GM04503 (cell line): ENCODE measurements around the gene GCC2.
"Not testable (repeated sequence)": the region's sequence is repeated elsewhere in the genome, so short reads cannot be mapped to it uniquely, and the experiment has no call there.

Experiments
- DNase-seq: peaks from one replicate; pipeline ENCODE4 v3.0.0-alpha.2; 2012; ENCODE audit warnings: low read depth

The GCC2 gene

GRCh38 chr2:108514478-108514877 lies 65.5 kb downstream of the GCC2 start:
- DNase-seq: not testable (repeated sequence)

DNA sequence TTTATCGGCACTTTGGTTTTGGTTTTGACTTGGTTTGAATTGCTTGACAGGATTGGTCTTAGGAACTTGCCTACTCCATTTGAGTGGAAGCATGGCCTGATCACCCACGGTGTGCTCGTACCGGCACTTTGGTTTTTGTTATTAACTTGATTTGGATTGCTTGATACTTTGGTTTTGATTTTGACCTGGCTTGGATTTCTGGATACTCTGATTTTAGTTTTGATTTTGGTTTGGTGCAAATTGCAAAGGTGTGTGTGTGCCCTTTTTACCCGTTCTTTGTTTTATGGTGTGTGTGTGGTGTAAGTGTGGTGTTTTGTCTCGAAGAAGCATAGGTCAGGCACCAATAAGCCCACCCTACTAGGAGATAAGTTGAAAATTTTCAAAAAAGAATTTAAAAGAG lies 75.7 kb downstream of the GCC2 start:
- not testable (repeated sequence) for DNase-seq

DNA sequence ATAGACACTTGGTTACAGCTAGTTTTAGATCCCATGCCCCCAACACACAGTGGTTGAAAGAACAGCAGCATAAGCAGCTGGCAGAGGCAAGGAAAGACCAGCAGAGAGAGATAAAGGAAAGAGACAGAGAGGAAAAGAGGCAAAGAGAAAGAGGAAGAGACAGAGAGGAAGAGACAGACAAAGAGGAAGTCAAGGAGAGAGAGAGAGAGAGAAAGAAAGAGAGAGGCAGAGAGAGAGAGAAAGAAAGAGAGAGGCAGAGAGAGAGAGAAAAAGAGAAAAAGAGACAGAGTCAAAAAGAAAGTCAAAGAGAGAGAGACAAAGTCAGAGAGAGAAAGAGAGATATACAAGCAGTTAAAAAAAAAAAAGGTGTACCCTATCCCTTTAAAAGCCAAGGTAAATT lies 76.3 kb downstream of the GCC2 start:
- not testable (repeated sequence) for DNase-seq

DNA sequence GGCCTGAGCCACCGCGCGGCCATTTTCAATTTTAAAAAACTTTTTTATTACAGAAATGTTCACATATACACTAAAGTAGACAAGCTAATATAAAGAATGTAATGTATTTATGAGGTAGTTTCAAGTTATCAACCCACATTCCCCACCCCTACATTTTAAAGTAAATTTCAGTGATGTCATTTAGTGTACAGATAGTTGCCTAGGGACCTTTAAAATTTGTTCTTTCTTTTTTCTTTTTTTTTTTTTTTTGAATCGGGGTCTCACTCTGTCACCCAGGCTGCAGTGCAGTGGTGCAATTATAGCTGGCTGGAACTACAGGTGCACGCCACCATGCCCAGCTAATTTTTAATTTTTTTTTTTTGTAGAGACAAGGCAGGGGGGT lies 82.7 kb downstream of the GCC2 start:
- no peak for DNase-seq

DNA sequence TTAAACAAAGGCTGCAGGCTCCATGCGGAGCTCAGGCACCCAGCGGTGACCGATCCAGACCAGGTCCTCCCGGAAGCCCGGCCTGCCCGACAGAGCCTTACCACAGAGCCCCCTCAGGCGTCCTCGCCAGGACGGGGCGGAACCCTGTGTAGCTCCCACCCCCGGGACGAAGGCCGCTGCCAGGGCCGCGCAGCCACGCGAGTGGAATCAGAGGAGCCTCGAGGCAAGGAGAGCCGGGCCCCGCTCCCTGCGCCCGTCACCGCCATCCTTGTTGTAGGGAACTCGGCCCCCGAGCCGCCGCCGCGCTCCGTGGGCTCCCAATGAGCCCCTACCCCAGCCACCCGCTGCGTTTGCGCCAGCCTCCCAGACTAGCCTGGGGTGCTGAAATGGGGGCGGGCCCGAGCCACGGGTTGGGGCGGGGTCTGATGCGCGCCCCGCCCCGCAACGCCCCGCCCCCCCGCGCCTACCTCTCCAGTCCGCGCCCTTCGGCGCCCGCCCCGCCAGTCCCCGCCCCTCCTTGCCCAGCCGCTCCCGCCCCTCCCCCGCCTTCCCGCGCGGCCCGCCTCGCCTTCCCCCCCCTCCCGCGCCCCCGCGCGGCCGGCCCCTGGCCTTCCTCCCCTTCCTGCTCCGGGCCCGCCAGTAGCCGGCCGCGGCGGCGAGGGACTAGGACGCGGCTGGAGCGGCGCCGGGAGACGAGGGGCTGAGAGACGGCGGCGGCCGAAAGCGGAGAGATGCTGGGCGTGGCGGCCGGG lies 85.0 kb downstream of the GCC2 start, which contains the start of gene LIMS1:
Gene LIMS1 (plus strand): TSS at position 639 of the 752 bp plus-strand sequence. CDS start 93 bp downstream, at position 732.
- peak; percentile 46 for DNase-seq

GRCh38 chr2:108534584-108535356 lies 85.8 kb downstream of the GCC2 start:
- DNase-seq: no peak

DNA sequence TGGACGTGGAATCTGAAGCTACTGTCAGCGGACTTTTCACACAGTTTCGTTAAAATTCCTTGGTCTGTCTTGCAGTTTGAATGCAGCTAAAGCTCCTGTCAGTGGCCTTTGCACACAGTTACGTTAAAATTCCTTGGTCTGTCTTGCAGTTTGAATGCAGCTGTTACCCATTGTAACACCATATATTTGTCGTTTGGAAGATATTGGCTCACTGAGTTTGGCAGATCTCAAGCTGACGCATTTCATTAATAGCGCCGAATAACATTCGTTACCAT lies 86.3 kb downstream of the GCC2 start:
- no peak for DNase-seq

GRCh38 chr2:108536133-108536780 lies 87.3 kb downstream of the GCC2 start:
- DNase-seq: no peak

DNA sequence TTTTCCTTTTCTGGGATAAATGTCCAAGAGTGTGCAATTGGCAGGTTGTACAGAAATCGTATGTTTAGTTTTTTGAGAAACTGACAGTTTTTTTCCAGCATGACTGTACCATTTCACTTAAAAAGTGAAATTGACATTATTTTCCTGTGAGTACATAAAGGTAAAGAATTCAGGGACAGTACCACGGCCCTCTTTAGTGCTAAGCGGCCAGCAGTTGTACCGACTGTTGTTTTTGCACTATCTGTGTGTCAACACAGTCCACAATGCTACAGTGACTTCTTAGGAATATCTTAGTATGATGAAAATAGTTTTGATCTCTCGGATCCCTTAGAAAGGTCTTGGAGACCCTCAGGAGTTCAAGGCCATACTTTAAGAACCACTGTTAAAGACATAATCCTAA lies 87.9 kb downstream of the GCC2 start:
- no peak for DNase-seq

- DNase-seq: no peak
Observed at GRCh38 chr2:108538000-108538625, 89.1 kb downstream of the GCC2 start.

DNA sequence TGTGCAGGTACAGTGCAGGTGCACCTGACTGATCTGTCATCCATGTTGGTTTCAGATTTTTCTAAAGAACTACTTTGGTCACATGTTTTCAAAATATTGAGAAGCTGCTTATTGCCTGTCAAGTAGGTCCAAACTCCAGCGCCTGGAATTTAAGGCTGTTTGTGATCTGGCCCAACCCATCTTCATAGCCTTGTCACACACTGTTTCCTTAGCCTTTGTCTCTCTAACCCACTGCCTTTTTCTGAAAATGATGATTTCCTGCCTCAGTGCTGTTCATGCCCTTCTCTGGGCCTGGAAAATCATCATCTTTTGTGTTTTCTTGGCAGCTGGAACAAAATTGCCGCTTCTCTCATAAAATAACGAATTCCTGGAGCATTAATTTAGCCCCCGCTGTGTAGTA lies 92.4 kb downstream of the GCC2 start:
- no peak for DNase-seq

GRCh38 chr2:108542071-108542470 lies 93.1 kb downstream of the GCC2 start:
- DNase-seq: peak; percentile 50

DNA sequence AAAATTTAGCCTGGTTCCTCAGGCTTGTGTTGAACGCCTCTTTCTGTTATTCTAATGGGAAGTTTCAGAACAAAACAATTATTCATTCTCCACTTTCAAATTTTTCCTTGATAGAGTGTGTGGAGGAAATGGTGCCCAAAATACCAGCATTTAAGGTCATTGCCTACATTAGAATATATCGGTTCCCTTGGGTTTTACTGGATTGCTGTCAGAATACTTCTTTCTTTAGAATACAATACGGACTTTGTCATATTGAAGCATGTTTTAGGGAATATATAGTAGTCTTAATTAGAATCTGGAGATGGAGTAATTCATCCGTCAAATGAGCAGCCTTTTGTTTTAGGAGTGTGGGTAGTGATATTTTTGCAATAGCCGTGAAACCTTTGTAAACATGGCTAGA lies 98.6 kb downstream of the GCC2 start:
- no peak for DNase-seq

DNA sequence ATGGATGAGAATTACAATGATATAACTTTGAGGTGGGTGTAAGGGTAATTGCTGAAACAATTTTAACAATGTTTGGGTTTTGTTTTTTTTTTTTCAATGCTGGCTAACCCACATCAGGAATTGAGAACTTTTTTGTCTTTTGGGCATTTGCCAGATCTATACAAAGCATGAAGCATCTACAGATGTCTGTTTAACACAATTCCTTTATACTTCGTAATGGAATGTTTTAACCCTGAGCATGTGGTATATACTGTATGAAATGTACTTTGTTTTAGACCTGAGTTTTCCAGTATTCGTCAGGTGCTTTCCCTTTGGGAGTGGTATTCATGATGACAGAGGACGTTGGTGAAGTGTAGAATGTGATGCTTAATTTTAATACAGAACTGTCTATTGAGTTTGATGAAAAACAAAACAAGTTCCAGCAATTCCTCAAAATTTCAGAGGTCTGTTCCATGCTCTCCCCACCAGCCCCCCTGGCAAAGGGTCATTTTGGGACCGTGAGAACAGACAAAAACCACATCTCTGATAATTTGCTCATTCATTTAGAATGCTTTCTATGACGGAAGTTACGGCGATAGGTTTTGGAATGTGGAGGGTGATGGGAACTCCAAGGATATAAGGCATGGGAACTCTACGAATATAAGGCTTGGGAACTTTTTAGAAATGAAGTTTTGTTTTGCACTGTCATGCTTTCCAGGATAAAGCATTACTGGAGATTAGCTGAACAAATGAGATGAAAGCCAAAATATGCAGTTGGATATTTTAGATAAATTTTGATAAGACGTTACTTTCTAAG lies 99.4 kb downstream of the GCC2 start:
- DNase-seq: no peak

- no peak for DNase-seq
Observed at GRCh38 chr2:108552566-108552965, 103.6 kb downstream of the GCC2 start.

GRCh38 chr2:108553209-108553919 lies 104.4 kb downstream of the GCC2 start:
- no peak for DNase-seq

DNA sequence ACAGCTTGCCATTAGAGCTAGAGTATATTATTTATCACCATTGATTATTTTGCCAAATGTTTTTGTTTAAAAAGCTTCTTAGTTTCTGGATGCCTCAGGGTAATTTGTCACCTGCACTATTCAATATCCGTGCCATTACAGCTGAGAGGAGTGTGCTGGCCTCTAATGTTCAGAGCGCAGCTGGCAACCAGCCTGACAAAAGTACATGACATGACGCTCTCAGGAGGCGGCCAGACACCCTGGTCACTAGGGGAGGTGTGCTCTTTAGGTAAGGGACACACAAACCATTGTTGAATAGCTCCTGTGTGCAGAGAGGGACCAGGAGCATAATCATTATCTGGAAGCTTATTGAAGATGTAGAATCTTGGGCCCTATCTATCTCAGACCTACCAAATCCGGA lies 105.5 kb downstream of the GCC2 start:
- no peak for DNase-seq

GRCh38 chr2:108555572-108555971 lies 106.6 kb downstream of the GCC2 start:
- DNase-seq: no peak

DNA sequence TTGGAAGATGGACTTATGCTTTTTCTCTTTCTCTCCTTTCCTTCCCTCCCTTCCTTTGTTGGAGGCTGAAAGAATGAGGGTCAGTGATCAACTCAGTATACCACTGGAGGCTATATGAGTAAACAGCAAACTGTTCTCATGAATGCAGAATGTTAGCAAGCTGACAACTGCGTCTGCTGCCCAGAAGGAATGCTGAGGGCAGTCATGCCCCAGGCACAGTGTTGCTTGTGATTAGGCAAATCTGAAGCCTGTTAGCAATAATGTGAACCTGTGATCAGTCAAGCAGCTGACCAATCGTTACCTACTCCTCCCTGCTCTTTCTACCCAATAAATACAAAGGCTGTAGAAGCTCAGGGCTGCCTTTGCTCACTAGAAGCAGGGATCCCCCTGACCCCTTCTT lies 107.6 kb downstream of the GCC2 start:
- not testable (repeated sequence) for DNase-seq
